Activated T-cell treated with anti-CD3 and anti-CD28 coated beads for 48 hours (primary cell): Measurements from ENCODE around the gene CSNK2A3.

Experiments used
- DNase-seq: peaks from one replicate; pipeline ENCODE4 v3.0.0-alpha.2; 2020; ENCODE audit warnings: low read depth

CSNK2A3 gene

DNA sequence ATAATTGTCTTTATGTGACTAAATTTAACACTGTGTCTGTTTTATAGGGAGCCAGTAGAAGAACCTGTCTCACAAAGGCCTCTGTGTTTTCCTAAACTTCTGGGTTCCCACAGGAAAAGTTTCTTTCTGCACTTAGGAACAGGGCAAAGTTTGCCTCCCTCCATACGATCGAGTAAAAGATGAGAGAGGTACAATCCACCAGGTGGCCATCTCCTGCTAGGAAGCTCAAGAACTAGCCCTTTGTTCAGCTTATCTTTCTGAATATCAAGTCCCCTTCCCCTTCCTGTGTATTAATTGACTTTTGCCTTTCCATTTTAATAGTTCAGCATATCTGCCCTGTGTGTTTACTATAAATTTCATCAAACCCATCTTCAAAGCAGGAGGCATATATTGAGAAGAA is 18.0 kb downstream of the CSNK2A3 start:
- DNase-seq: no peak

DNA sequence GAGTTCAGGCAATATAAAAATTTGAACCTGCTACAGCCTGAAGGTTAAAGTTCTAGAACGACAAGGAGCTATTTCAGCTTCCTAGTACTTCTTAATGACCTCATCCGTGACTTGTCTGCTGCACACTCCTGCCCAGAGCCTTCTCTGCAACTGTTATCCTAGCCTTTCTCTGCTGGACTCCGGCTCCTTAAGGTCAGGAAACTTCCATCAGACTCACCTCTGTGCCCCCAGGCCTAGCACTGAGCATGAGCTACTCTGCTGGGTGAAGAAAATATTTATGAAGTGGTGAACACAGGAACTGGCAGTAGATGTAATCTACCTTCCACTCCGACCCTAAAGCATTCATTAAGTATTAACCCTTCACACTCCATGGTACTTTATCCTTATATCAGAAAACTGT is 18.4 kb downstream of the CSNK2A3 start:
- DNase-seq: no peak

GRCh38 chr11:11332141-11332710 is 20.8 kb downstream of the CSNK2A3 start:
- no peak for DNase-seq

GRCh38 chr11:11329062-11329806 is 23.8 kb downstream of the CSNK2A3 start:
- no peak for DNase-seq

- DNase-seq: no peak
Observed at GRCh38 chr11:11324090-11324489, 29.0 kb downstream of the CSNK2A3 start.

DNA sequence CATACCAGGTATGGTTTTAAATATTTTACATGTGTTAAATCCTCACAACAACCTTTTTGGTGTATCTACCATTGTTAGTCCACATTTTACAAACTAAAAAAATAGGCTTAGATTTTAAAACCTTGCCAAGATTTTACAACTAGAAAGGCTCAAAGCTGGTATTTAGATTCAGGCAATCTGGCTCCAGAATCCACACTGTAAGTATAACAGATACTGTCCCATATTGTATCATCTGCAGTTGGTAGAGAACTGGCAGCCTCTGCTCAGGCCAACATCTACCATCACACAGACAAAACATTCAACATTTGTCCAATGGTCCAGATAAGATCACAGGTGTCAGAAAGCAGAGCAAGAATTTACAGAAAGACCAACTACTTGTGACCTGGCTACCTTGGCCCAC is 30.9 kb downstream of the CSNK2A3 start:
- no peak for DNase-seq

DNA sequence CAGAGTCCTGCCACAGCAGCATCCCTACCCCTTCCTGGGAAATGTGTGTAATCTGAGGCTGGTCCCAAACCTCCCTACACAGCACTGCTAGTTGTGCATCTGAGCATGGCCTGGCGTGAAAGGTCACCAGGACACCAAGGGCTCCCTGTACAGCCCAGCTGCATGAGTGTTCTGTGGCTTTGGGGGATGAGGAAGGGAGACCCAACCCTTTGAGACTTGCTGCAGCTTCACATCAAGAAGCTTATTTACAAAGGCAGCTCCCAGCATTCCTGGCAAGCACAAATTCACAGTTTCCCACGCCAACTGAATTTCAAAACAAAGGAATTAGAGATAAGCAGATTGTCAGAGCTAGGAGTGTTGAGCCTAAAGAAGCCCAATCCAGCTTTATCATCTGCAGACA is 32.2 kb downstream of the CSNK2A3 start:
- DNase-seq: no peak

DNA sequence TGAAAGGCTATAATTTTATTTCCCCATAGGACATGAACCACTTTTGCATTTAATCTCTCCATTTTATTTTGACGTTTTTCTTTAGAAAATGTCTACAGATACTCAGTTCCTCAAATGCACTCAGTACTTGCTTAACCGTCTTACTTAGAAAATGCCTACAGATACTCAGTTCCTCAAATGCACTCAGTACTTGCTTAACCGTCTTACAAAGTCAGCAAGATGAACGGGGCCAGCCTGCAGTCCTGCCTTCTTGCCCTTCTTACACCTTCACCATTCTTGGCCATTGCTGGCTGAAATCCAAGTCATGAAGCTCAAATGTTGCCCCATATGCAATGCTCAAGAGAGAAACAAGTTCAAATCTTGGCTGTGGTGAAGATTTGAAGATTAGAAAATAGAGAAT is 34.1 kb downstream of the CSNK2A3 start:
- DNase-seq: no peak

GRCh38 chr11:11318461-11318860 is 34.6 kb downstream of the CSNK2A3 start:
- no peak for DNase-seq

GRCh38 chr11:11316651-11317230 is 36.3 kb downstream of the CSNK2A3 start:
- no peak for DNase-seq

DNA sequence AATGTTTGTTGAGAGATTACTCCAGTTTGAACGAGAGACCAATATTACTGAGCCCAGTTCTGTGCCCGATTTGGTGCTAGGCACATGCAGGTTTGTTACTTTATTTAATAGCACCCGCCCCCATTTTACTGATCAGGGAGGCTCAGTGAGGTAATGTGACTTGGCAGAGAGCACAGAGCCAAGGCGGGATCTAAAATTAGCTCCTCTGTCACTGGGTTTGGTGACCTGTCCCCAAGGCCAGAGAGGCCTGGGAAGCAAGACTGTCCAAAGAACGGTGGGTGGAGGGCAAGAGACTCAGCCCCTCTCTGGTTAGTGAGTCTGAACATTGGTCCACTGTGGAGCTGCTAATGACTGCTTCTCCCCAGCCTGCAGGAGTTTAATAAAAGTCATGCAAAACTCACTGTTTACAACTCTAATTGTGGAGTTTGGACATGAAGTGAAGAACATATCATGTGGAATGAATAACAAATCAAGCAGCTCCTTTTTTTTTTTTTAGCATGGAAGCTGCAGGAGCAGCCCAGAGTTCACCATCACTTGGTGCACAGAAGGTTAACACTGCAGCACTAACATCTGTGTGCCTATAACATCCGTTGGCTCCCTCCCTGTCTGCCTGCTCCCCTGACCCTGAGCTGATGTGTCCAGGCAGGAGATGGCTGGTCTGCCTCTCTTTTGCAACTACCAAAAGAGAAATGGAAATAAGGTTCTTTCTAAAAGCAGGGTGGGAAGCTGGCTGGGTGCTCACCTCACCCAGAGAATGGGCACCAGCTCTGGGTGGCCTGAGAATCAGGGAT is 39.0 kb downstream of the CSNK2A3 start:
- DNase-seq: no peak

- DNase-seq: no peak
Observed at GRCh38 chr11:11313426-11313825, 39.6 kb downstream of the CSNK2A3 start.

- DNase-seq: no peak
Observed at GRCh38 chr11:11312738-11313137, 40.3 kb downstream of the CSNK2A3 start.

- no peak for DNase-seq
Observed at GRCh38 chr11:11311169-11311568, 41.9 kb downstream of the CSNK2A3 start.

DNA sequence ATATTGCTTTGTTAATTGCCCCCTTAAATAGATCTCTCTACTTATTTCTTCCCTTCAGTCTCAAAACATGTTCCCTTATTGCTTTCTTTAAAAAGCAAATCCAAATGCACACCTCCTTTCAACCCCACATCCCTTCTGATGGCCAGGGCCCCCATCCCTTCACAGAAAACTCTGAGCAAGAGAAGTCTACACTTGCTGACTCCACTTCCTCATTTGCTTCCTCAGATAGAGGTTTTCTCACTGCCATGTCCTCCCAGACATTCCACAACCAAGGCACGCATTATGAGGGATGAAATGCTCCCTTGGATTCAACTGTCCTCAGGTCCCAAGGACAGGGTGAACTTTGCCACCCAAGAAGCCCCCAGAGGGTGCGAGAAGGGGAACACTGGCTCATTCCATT is 43.1 kb downstream of the CSNK2A3 start:
- no peak for DNase-seq

DNA sequence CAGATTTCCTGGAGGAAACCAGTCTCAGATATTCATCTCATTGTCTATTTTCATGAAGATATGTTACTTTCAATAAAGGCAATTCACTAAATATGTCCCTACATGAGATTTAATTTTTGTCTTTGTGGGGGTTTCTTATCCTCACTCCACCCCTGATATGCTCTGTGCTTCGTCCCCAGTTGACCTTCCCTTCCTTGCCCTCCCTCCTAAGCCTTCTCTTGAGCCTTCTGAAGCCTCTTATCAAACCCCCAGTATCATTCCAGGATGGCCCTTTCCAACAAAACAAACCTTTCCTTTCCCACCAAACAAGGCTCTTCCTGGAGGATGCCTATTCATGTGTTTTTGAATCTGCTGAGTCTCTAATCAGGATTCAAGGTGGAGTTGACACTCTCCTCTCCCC is 44.8 kb downstream of the CSNK2A3 start:
- no peak for DNase-seq

- no peak for DNase-seq
Observed at GRCh38 chr11:11306855-11307254, 46.2 kb downstream of the CSNK2A3 start.

DNA sequence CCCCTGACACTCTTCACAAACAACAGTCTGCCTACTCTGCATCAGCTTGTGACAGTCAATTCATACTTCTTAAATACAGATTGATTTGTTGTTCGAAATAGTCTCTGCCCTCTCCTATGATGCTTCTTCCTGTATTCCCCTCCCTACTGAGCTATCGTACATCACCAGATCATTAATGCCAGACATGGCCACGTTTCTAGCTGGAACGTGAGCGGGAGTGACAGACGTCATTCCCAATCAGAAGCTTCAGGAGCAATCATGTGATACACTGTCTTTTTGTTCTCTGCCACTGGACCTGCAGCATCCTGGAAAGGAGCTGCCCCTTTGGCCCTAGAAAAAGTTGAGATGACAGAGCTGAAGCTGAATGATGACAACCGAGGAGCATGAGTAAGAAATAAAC is 48.5 kb downstream of the CSNK2A3 start:
- DNase-seq: no peak

DNA sequence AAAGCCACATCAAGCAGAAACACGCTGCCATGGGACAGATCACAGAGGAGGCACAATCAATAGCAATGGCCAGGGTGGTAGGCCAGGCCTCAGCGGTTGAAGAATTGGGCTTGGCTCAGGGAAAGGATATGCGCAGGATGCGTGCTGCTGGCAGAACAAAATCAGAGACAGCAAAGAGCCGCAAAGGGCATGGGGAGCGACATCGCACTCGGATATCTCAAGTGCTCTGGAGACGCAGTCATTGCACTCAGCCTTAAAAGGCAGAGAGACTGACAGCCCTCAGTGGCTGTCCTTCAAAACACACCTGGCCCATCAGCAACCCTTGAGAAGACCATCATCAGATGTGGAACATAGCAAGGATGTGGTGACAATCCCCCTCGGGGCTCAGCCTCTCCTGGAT is 50.5 kb downstream of the CSNK2A3 start:
- no peak for DNase-seq
